ENCODE results near the gene KIAA1755. TPM values are rescaled to one million over a fixed set of nuclear protein-coding genes. Genes with fewer than 3 reads are reported as not detected.

KIAA1755 gene
- polyA plus RNA-seq, 12 donors: 7.1 to 15.1 (median 9.4) TPM; not detected in 1

DNA sequence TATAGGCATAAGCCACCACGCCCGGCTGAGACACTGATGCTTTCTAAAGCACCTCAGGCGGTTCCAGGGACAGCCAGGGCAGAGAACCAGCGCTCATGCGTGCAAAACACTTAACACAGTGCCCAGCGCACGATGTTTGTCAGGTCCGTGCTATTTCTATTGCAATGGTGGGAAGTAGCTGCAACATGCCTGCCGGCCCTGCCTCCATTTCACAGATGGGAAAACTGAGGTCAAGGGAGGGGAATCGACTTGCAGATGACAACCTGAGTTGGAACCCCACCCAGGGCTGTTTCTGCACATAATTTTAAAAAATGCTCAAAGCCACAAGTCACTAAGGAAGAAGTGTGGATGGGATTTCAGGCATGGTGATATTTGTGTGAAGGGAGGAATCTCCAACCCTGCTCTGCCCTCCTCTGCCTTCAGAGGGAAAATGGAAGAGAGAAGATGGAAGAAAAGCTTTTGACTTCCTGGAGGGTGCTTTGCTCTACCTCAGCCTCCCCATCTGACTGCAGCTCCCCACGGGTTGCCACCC is 39.9 kb downstream of the KIAA1755 start:
- DNase-seq: no peak

DNA sequence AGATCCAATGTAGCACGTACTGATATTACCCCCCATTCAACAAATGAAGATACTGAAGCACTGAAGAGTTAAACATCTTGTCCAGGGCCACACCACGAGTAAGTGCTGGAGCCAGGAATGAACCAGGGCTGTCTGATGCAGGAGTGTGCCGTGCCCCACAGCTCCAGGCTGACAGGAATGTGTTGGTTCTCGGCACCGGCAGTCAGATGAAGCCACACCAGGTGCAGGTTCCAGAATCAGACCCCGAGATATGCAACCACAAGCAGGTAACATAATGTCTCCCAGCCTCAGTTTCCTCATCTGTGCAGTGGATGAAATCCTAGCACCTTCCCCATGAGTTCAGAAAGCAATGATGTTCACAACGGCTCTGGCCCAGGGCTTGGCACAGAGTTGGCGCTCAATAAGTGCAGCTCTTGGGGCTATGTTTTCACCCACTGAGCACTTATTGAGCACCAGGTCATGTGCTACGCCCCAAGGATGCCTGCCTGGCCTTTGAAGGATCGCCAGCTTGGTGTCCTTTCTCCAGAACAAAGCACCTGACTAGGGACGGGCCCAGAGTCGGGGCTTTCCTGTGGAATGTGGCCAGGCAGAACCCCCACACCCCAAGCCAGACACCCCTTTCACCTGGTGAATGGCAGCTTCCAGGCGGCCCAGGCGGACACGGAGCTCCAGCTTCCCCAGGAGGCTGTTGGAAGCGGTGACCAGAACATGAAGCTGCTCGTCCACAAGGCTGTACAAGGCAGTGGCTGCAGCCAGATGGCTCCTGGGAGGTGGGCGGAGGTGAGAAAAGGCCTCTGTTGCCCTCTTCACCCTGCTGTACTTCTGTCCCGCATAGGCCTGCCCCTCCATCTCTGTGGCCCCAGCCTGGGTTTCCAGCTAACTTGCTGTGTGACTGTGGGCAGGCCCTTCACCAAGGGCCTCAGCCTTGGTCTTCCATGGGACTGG is 41.3 kb downstream of the KIAA1755 start:
- no peak for DNase-seq

DNA sequence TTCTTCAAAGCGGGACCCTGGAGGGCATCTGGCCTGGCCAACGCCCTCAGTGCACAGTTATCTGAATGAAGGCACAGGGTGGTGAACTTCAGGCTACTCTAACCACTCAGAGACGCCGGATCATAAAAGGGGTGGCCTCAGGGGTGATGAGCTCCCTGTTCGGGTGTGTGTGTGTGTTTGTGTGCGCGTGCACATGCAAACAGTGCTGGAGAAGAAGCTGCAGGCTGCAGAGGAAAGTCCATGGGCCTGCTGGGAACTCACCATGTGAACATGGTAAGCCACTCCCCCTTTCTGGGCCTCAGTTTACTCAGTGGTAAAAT is 42.0 kb downstream of the KIAA1755 start:
- DNase-seq: no peak

DNA sequence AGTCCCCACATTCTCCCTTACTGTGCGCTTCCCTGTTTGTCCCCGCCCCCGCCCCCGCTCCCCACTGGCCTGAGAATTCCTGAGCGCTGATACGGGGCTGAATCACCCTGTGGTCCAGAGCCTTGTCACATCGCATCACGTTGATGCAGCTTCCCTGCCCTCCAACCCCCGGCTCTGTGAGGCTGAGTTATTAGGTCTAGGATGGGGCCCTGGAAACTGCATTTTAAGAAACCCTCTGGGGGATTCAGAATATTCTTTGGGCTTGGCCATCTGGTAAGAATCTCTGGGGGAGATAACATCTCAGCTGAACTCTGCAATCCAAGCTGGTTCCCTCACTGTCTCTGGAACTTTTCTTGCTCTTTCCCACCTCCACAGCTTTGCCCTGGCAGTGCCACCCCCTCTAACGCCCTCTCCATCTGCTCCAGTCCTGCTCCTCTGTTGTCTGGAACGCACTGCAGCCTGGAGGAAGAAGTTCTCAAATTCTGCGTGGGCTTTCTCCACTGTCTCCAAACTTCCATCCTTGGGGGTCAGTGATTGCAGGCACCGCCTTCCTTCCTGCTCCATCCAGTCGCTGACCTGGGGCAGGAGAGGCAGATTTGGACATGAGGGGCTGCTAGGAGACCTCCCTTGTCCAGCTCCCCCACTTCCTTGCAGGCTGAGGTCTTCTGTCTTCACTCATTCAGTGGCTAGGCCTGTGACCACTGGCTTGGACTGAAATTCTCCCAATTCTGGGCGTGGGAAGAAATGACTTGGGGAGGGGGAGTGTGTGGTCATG is 42.6 kb downstream of the KIAA1755 start:
- no peak for DNase-seq

DNA sequence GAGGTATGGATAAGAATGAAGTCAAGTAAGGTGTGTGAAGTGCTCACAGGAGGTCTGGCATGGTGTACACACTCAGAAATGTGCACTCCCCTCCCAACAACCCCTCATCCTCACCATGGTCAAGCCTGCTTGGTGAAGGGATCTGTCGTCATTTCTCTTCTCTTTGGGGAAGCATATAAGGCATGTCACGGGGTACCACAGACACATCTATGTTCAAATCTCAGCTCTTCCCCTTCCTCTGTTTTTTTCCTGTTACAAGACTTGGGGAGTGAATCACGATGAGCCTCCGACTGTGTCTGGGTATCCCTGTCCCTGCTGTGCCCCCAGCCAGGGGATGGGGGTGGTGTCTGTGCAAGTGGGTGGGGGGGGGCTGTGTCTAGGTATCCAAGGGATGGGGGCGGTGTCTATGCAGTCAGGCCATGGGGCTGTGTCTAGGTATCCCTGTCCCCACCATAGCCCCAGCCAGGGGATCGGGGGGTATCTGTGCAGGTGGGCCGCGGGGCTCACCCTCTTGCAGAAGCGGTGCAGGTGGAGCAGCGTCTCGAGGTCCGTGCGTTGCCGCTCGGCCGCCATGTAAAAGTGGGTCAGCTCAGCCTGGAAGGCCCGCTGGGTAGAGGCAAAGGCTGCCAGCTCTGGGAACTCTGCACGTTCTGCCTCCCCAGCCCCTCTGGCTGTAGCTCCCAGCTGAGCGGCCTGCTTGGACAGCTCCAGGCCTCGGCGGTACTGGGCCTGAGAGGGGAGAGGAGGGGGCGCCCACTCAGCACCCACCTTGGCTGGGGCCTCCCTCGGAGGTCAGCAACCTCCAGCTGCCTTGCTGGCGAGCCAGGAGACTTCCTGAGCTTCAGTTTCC is 43.6 kb downstream of the KIAA1755 start:
- DNase-seq: no peak

DNA sequence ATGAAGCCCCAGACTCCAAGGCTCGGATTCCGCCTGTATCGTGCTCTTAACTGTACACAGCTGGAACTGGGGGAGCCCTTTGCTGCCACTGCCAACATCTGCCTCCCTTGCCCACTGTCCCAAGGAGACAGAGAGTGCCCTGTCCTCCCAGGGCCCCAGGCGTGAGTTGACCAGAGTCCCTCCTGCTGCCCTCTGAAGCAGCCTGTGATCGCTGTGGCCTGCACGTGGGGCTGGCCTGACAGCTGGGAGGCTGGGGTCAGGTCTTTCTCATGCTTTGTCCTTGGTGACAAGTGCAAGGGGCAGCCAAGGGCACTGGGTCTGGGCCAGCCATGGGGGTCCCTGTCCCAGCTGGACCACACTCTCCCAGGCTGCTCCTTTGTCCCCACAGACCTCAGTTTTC is 44.3 kb downstream of the KIAA1755 start:
- no peak for DNase-seq

DNA sequence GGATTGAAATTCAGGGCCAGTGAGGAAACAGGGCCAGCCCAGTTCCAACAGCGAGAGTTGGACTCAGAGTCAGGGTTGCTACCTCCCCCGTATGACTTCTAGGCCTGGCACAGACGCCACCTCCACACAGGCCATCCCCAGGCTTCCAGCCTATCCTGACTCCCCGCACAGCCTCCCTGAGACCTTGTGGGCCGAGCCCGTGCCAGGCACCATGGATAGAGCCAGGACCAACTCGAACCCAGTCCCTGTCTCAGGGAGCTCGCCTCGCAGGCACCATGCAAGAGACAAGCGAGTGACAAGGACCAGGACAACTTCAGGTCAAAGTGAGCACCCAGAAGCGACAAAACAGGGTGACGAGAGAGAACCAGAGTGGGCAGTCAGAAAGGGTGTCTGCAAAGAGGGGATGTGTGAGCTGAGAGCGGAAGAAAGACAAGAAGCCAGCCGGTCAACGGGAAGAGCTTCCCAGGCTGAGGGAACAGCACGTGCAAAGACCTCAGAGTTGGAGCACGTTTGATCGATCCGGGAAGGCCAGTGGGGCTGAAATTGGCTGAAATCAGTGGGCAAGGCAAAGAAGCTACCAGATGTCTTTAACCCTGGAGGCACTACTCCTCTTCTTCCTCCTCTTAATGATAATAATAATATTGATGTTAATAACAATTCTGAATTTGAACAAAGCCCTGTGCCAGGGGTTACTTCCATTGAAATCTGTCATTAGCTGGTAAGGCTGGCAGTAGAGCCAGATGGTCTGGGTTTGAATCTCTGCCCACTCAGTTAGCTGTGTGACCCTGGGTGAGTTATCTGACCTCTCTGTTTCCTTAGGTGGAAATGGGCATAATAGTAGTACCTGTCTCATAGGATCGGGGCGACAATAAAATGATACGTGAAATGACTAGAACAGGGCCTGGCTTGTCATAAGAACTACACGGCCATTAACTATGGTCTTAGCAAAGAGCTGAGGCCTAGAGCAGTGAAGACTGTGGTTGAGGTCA is 45.0 kb downstream of the KIAA1755 start:
- DNase-seq: no peak

DNA sequence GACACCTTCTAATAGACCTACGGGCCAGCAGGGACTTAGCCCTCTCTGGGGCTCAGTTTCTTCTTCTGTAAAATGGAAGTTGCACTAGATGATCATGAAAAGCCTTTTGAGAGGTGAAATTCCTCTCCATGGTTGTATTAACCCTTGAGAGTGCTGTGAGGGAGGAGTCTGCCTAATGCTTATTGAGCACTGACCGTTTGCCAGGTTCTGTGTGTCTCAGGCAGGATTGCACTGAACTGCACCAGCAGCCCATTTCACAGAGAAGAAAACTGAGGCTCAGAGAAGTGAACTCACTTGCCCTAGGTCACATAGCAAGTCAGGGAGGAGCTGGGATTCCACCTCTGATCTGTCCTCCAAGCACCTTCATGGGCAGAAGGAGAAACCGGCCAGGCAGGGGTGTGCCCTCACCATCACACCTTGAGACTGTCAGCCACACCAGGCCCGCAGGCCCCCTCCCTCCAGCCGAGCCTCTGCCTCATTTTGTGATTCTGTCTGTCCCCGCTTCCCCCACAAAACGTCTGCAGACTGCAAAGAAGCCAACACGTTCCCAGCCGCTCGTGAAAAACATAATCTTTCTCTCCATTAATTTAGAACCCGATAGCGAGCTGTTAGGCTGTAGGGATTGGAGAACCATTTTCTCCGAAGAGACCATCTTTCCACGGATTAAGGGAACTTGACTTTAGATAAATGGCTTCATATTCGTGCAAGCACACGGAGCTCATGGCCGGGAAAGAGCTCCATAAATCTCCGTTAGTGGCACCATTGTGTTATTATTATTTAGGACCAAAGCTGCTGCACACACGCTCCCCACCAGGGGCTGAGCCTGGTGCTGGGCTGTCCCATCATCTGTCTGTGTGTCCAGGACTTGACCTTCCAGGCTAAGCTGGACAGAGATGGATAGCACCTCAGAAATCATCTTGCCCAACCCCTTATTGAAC is 46.0 kb downstream of the KIAA1755 start:
- DNase-seq: no peak

DNA sequence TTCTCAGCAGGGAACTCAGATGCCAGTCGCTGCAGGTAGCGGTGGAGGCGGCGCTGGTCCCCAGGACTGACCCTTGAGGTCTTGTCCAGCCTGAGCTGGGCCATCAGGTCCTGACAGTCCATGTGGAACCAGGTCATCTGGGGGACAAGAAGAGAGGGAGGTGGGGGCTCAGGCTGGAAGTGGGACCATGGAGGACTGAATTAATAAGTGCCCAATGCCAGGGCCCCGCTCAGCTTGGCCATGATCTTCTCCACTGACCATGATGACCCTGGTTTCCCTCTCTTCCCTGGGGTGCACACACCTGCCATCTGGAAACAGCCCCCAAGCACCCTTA is 47.0 kb downstream of the KIAA1755 start:
- DNase-seq: no peak

DNA sequence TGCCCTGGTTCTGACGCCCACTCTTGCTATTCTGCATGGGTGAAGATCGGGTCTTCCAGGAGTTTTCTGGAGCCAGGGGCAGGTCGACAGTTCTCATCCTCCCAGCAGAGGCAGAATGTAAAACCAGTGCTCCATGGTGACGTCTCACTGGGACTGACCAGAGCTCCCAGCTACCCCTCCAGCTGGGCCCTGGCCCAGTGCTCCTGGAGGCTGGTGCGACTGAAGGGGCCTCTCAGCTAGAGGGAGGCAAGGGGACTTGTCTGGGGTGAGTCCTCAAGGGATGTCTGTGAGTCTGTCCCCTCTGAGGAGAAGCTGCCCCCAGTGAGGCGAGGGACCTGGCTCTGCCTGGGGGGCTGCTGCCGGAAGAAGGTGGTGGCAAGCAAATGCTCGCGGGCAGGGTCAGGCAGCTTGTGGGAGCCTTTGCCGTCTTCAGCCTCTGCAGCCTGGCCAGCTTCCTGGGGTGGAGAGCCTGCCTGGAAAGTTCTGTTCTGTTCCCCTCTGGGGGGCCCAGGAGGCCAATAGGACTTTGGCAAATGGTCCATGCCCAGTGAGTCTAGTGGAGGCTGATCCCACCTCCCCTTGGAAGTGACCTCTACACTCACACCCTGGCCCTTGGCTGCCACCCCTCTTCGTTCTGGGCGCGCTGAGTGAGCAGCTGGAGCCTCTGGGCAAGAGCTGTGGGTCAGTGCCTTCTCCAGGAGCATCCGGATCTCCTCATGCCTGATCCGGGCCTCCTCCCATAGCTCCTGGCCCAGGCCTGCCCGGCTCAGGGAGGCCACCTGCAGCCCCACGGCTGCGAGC is 47.5 kb downstream of the KIAA1755 start:
- no peak for DNase-seq

DNA sequence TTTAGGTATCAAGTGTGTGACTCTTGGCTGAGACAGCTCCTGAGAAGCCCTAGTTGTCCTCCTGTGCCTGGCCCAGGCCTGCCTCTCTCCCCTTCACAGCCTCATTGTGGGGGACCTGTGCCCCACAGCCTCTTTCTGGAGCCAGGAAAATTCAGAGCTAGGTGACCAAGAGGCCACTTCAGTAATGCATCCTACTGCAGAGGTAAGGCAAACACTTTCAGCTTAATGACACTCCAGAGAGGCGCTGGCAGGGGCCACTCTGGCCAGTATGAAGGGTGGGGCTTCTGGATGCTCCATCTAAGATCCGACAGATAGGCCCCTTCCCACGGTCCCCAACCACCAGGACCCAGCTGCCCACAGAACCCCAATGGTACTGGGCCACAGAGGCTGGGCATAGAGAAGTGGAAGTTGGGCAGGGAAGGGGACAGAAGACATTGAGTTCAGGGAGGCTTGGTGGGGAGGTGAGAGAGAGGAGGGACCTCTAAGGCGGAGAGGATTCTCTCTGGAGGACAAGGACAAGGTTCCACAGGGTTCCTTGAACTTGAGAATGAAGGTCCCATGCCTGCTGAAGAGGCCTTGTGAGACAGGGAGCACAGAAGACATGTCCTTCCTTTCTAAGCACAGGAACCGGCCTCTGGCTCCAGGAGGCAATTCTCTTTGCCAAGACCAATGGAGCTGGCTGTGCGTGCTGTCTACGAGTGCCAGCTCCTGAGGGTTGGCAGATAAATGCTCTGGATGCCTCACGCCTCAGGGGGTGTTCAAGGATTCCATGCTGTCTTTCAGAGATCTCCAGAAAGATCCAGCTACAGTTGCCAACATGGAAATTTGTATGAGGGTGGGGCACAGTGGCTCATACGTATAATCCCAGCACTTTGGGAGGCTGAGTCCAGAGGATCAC is 49.1 kb downstream of the KIAA1755 start:
- no peak for DNase-seq

DNA sequence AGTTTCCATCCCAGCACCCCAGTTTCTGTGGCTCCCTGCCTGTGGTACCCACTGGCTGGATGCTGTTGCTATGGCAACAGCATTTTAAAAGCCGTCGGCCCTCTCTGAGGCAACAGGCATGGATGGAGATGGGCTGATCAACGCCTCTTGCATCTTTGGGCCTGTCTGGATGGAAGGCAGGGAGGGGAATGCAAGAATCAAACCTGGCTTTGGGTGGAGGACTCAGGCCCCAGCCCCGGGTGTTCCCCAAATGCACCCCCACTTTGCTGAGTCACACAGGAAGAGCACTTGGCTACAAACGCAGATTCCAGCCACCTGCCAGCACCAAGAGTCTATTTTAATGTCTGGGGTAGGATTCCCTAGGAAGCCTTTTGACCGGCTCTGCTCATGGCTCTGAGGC is 49.8 kb downstream of the KIAA1755 start:
- no peak for DNase-seq

DNA sequence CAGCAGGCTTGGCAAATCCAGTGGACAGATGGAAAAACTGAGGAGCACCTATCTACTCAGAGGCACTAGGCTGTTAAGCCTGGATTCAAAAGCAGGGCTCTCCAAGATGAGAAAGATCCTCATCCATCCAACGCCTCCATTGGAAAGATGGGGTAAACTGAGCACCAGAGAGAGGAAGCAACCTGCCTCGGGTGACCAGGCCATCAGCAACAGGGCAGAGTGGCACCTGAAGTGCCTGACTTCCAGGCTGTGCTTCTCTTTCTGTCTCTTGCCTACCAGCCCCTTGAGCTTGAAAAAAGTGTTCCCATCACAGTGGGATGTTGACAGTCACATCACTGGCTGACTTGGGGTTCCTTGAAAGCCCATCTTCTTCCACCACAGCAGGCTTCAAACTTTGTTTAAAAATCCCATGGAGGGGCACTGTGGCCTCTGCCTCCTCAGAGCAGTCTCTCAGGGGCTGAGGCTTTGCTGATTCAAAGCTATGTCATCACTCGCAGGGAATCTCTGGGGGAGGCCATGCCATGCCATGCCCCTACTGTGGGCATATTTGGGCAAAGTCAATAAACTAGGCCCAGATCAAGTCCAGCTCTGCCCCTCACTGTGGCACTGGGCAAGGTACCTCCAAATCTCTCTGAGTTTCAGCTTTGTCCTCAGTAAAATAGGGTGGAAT is 50.7 kb downstream of the KIAA1755 start:
- no peak for DNase-seq

DNA sequence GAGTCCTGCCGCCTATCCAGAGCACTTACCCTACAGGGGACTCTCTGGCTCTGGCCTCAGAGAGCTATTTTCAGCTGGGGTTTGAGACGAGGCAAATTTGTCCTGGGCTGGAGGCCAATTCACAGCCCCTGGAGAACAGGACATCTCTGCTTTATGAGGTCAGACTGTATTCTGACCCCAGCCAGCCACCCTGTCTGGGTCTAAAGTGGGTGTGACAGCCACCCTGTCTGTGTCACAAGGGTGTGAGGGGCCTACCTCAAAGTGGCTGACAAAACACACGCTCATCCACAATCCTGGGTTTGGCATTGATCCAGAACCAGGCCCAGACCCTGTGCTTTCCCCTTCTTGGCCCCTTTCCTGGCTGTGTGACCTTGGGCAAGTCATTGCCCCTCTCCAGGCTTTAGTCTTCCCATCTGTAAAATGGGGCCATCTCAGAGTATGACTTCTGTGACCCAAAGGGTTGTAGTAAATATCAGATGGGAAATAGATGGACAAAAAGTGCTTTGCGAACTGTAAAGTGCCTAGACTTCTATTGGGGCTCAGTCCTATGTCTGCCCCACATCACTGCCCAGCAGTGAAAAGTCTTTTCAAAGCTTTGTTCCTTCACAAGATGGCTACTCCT is 51.4 kb downstream of the KIAA1755 start:
- no peak for DNase-seq

DNA sequence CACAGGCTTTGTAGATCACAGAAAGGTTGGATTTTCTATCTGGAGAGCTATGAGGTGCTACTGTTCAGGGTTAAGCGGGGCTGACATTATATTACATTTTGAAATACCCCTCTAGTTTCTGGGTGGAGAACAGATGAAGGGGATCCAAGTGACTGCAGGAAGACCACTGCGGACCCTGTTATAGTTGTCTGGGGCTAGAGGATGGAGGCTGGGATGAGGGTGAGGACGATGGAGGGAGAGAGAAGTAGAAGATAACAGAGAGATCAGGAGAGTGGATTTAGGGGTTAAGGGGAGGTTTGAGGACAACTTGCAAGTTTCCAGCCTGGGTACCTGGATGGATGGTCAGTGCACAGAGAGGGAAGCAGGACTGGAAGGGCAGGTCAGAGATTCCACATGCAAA is 52.0 kb downstream of the KIAA1755 start:
- no peak for DNase-seq

DNA sequence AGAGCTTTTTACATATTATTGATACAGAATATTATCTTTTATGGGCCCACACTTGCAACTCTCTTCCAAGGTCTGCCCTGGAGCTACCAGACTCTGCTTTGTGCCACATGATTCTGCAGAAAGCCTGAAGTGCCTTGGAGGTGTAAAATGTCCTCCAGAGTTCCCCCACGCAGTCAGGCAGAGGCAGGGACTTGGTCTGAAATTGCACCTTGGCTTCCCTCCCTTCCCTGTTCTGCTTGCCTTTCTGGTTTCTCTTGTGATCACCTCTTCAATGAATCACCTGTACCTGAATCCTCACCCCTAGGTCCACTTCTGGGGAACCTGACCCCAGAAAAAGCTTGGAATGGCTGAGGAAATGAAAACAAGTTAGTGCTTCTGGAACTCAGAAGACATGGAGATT is 52.4 kb downstream of the KIAA1755 start:
- DNase-seq: no peak

DNA sequence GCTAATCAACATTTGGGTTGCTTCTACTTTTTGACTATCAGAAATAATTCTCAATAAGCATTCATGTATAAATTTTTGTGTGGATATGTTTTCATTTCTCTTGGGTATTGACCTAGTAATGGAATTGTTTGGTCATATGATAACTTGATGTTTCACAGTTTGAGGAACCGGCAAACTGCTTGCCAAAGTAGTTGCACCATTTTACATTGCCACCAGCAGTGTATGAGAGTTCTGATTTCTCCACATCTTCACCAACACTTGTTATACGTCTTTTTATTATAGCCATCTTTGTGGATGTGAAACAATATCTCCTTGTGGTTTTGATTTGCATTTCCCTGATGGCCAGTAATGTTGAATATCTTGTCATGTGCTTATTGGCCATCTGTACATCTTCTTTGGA is 52.9 kb downstream of the KIAA1755 start:
- no peak for DNase-seq

Data from muscle of arm (tissue), 12 donors.